ENCODE data around the gene DLG2. TPM values are rescaled to one million over a fixed set of nuclear protein-coding genes. Genes with fewer than 3 reads are reported as not detected.
"Not testable (repeated sequence)": the region's sequence is repeated elsewhere in the genome, so short reads cannot be mapped to it uniquely, and the experiment has no call there.

Gene DLG2
- total RNA-seq, 1 experiment from 2014 or later, result not detected

DNA sequence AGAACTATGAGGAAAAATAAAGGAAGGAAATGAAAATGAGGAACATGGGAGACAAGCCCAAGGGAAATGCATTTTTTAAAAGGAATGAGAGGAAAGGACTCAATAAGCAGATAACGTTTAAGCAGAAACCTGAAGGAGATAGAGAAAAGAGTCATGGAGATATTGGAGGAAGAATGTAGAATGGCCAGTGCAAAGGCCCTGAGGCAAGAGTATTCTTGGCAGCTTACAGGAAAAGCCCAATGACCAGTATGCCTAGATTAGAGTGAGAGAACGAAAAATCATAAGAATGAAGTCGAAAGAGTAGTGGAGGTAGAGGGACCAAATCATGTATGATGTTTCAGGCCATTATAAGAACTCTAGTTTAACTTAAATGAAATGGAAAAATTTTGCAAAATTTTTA, 220.3 kb downstream of the DLG2 start:
- DNase-seq (ENCODE audit: low read depth, low spot score), result no peak
- in situ Hi-C loops (cut with HindIII; ENCODE audit: low pct_unique_long_range_greater_than_20kb, low sequenced_read_pairs), result no loop called here

DNA sequence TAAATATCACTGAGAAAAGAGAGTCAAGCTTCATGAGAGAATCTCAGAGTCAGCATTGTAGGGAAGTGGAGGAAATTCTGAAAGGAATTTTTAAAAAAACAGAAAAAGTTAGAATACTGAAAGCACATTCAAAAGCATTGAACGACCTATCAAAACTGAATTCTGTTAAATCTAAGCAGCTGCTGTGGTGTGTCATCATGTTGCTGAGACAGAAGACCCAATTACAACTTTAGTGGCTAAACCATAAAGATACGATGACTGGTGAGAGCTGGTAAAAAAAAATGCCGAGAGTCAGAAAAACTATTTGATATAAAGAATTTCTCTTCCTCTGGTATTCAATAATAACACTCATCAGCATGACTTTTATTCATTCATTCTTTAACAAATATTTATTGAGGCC, 220.8 kb downstream of the DLG2 start:
- no peak for DNase-seq (ENCODE audit: low read depth, low spot score)
- in situ Hi-C loops (cut with HindIII; ENCODE audit: low pct_unique_long_range_greater_than_20kb, low sequenced_read_pairs), result no loop called here

DNA sequence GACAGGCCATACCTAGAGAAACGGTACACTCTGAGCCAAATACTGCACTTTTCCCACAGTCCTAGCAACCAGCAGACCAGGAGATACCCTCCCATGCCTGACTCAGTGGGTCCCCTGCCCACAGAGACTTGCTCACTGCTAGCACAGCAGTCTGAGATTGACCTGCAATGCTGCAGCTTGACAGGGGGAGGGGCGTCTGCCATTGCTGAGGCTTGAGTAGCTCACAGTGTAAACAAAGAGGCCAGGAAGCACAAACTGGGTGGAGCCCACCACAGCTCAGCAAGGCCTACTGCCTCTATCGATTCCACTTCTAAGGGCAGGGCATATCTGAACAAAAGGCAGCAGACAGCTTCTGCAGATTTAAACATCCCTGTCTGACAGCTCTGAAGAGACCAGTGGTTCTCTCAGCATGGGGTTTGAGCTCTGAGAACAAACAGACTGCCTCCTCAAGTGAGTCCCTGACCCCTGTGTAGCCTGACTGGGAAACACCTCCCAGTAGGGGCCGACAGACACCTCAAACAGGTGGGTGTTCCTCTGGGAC, 231.6 kb downstream of the DLG2 start:
- in situ Hi-C loops (cut with HindIII; ENCODE audit: low pct_unique_long_range_greater_than_20kb, low sequenced_read_pairs); DNase-seq (ENCODE audit: low read depth, low spot score): not testable (repeated sequence)

DNA sequence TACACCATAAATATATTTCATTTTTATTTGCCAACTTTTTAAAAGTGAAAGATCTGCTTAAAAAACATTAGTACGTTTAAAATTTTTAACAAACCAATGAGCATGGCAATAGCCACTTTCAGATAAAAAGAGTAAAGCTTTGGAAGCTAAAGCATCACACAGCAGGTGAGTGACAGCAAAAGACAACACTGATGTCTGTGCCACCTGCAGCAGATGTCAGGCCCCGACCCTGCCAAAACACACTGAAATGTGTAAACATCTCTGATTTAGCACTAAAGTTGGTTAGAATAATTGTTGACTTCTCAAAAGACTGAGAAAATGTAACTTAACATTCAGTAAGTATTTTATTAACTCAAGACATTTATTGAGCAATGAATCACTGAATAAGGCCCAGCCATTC, 232.9 kb downstream of the DLG2 start:
- in situ Hi-C loops (cut with HindIII; ENCODE audit: low pct_unique_long_range_greater_than_20kb, low sequenced_read_pairs), result no loop called here

DNA sequence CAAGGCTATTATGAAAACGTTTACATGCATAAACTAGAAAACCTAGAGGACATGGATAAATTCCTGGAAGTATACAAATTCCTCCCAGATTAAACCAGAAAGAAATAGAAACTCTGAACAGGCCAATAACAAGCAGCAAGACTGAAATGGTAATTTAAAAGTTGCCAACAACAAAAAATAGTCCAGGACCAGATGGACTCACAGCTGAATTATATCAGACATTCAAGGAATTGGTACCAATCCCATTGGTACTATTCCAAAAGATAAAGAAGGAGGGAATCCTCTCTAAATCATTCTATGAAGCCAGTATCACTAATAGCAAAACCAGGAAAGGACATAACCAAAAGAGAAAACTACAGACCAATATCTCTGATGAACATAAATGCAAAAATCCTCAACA, 236.0 kb downstream of the DLG2 start:
- in situ Hi-C loops (cut with HindIII; ENCODE audit: low pct_unique_long_range_greater_than_20kb, low sequenced_read_pairs), result no loop called here
- no peak for DNase-seq (ENCODE audit: low read depth, low spot score)

More for the DNA sequence above, 232.9 kb downstream of the DLG2 start:
- no peak for DNase-seq (ENCODE audit: low read depth, low spot score)

DNA sequence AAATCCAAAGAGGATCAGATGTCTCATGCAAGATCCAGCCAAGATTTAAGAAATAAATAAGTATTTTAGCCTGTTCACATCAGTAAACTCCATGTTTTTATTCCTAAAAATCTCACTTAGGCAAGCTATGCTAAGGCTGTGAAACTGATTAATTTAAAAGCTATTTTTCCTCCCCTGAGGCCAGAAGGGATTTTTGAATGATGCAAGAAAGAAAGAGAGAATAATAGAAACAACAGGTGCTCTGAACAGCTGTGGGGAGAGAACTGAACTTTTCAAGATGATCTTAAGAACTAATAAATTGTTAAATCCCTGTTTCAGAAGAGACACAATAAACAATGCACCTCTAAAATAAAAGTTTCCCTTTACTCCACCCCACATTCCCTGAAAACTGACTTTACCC, 241.6 kb downstream of the DLG2 start:
- no peak for DNase-seq (ENCODE audit: low read depth, low spot score)
- in situ Hi-C loops (cut with HindIII; ENCODE audit: low pct_unique_long_range_greater_than_20kb, low sequenced_read_pairs), result no loop called here

DNA sequence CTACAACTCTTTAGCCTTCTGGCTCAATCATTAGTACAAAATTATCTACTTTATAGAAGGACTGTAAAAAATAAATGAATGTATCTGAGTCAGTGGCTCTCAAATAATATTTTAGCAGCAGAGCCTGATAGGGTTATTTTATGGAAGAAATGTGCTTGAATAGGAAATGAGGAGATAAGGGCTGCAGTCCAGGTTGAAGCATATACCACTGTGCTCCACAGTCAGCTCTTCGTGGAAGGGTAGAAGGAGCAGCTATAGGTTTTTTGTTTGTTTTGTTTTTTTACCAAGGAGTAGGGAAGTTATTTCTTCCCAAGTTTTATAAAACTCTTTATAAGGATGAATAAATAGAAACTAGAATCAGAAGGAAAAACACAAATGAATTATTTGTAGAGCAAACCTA, 242.0 kb downstream of the DLG2 start:
- DNase-seq (ENCODE audit: low read depth, low spot score), result no peak
- in situ Hi-C loops (cut with HindIII; ENCODE audit: low pct_unique_long_range_greater_than_20kb, low sequenced_read_pairs), result no loop called here

DNA sequence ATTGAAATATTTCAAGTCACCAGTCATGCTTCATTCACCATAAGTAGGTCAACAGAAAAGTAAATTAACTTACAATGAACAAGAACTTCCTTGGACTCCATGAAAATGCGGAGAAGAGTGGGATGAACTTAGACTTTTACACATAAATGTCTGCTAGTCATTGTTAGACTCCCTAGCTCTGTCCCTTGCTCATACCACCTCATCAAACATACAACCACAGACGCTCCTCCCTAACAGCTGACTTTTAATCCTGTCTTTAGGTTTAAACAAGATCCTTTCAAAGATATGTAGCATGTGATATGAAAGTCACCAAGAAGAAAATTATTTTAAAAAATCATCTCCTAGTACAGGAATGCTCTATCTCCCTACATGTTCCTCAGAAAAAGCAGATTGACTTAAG, 248.1 kb downstream of the DLG2 start:
- in situ Hi-C loops (cut with HindIII; ENCODE audit: low pct_unique_long_range_greater_than_20kb, low sequenced_read_pairs), result no loop called here
- no peak for DNase-seq (ENCODE audit: low read depth, low spot score)

DNA sequence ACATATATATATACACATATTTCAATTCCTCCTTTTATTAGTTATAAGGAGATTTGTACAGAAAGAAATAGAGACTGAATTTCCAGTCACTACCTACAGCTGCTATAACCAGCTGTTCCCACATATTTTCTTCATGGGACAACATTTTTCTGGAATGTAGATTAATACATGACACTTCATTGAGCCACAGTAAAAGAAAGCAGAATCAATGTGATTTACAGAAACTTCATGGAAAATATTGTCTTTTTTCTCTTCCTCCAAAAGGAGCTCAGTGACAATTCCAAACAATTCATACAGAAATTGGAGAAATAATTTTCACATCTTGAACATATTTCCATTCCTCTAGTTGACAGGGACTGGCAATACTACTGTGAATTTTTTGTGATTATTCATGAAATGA, 249.2 kb downstream of the DLG2 start:
- DNase-seq (ENCODE audit: low read depth, low spot score), result no peak
- in situ Hi-C loops (cut with HindIII; ENCODE audit: low pct_unique_long_range_greater_than_20kb, low sequenced_read_pairs), result no loop called here

DNA sequence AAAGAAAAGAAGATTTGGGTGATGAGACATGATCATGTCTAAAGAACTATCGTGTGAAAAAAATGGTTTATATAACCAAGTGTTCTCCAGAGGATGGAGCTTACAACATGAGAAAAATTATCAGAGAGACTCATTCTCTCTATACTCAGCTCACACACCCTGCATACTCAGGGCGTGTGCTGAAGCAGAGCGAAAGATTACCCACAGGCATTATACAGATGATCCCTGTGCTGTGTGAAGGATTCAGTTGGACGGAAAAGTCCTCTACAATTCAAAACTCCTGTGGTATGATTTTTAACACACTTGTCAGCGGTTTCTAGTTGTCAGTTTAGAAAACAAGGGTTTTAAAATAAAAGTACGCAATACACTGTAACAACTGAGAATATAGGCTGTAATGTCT, 267.3 kb downstream of the DLG2 start:
- in situ Hi-C loops (cut with HindIII; ENCODE audit: low pct_unique_long_range_greater_than_20kb, low sequenced_read_pairs), result no loop called here
- DNase-seq (ENCODE audit: low read depth, low spot score), result no peak

DNA sequence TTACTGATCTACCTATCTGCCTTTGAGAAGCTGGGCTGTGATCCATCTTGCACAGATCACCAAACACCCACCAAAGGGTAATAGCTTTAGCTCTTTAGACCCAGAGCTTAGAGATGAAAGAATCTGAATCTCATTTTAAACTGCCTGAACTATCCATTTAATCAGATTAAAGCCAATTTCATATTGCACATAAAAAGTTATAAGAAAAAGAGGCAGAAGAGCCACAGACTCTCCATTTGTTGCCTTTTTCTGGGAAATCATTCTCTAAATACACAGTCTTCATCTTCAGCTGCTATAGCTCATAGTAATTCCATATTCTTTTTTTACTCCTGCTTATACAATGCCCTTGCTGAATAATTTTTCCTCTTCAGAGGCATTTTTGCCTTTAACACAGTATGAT, 271.2 kb downstream of the DLG2 start:
- in situ Hi-C loops (cut with HindIII; ENCODE audit: low pct_unique_long_range_greater_than_20kb, low sequenced_read_pairs), result no loop called here
- no peak for DNase-seq (ENCODE audit: low read depth, low spot score)

DNA sequence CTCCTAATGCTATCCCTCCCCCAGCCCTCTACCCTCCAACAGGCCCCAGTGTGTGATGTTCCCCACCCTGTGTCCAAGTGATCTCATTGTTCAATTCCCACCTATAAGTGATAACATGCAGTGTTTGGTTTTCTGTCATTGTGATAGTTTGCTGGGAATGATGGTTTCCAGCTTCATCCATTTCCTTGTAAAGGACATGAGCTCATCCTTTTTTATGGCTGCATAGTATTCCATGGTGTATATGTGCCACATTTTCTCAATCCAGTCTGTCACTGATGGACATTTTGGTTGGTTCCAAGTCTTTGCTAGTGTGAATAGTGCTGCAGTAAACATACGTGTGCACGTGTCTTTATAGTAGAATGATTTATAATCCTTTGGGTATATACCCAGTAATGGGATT, 277.6 kb downstream of the DLG2 start:
- DNase-seq (ENCODE audit: low read depth, low spot score); in situ Hi-C loops (cut with HindIII; ENCODE audit: low pct_unique_long_range_greater_than_20kb, low sequenced_read_pairs): not testable (repeated sequence)

DNA sequence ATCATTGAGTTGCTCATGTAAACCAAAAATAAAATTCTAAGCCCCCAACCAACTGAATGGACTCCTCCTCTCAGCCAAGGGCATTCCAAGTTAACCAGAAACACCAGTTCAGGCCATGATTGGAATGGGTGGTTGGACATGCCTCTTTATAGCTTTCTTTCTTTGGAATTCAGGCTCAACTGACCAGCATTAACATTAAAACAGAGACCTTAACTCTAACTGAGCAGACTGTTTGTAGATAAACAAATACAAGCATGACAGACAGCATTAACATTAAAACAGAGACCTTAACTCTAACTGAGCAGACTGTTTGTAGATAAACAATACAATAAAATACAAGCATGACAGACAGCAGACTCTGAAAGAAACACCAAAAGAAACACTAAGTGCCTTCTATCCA, 278.2 kb downstream of the DLG2 start:
- in situ Hi-C loops (cut with HindIII; ENCODE audit: low pct_unique_long_range_greater_than_20kb, low sequenced_read_pairs), result no loop called here
- no peak for DNase-seq (ENCODE audit: low read depth, low spot score)

DNA sequence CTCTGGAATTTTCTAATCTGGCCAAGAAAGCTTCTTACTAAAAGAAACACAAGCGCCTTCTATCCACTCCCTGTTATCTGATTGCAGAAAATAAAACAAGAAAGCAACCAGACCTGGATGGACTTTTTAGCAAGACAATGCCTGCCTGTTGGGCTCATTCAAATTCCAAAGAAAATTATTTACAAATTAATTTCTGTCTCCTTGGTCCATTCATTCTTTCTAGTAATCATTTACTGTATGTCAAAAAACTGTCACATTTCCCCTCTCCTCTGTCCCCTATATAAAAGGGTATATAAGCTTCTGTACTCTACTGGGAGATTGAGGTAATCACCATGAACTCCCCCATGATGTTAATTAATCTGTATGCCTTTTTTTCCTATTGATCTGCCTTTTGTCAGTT, 279.9 kb downstream of the DLG2 start:
- no peak for DNase-seq (ENCODE audit: low read depth, low spot score)
- in situ Hi-C loops (cut with HindIII; ENCODE audit: low pct_unique_long_range_greater_than_20kb, low sequenced_read_pairs), result no loop called here

DNA sequence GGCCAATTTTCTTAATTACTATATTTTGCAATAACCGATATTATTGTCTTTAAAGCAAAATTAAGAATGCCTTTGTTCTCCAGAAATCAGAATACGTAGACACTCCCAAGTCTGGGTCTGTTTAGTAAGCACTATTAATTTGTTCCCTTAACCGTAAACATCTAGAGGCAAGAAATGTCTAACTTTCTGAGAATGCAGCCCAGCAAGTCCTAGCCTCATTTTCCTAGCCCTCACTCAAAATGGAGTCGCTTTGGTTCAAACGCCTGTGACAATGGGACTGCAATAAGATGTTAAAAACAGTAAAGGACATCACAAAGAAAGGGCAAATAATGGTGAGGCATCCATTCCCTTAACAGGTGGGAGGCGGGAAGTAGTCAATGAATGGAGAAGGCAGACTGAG, 280.7 kb downstream of the DLG2 start:
- in situ Hi-C loops (cut with HindIII; ENCODE audit: low pct_unique_long_range_greater_than_20kb, low sequenced_read_pairs), result no loop called here
- no peak for DNase-seq (ENCODE audit: low read depth, low spot score)

DNA sequence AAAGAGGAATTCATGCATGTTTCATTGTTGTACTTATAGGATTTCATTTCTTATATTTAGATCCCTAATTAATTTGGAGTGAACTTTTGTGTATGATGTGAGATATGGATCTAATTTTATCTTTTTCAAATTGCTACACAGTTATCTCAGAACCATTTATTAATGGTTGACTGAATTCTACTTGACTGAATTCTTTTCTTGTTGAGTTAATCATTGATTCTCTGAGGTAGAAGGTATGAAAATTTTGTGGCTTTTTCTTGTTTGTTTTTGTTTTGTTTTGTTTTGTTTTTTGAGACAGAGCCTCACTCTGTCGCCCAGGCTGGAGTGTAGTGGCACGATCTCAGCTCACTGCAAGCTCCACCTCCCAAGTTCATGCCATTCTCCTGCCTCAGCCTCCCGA, 286.3 kb downstream of the DLG2 start:
- in situ Hi-C loops (cut with HindIII; ENCODE audit: low pct_unique_long_range_greater_than_20kb, low sequenced_read_pairs), result not testable (repeated sequence)

DNA sequence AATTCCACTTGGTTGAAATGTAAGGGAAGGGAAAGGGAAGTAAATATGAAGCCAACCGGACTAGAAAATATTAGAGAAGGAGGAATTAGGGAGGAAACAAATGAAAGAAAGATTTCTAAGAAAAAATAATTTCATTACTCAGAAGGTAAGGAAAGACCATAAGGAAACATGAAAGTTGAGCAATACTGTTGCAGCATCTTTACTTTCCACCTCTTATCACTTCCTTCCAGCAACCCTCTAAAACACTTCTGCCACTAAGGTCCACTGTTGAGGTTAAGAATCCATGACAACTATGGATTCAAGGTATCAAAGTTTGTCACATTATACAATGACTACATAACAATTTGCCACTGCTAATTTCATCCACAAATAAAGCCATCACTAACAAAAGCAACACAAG, 308.6 kb downstream of the DLG2 start:
- in situ Hi-C loops (cut with HindIII; ENCODE audit: low pct_unique_long_range_greater_than_20kb, low sequenced_read_pairs), result no loop called here
- no peak for DNase-seq (ENCODE audit: low read depth, low spot score)

More for the DNA sequence above, 286.3 kb downstream of the DLG2 start:
- DNase-seq (ENCODE audit: low read depth, low spot score), result not testable (repeated sequence)

DNA sequence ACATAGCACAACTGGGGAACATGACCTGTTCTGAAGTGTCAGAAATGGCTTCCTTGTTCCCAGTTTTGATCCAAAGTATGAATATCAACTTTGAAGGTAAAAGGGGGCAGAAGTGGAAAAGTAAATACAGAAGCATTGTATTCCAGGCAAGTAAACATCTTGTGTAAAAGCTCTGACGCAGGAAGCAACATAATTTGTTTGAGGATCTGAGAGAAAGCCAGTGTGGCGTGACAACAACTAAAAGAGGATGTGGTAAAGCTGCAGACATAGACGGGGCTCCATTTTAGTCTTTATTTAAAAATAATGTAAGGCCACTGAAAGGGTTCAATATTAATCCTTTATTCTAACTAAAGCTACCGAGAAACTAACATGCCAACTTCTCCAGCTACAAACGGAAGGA, 310.2 kb downstream of the DLG2 start:
- peak; percentile 4 for DNase-seq (ENCODE audit: low read depth, low spot score)
- in situ Hi-C loops (cut with HindIII; ENCODE audit: low pct_unique_long_range_greater_than_20kb, low sequenced_read_pairs), result no loop called here

DNA sequence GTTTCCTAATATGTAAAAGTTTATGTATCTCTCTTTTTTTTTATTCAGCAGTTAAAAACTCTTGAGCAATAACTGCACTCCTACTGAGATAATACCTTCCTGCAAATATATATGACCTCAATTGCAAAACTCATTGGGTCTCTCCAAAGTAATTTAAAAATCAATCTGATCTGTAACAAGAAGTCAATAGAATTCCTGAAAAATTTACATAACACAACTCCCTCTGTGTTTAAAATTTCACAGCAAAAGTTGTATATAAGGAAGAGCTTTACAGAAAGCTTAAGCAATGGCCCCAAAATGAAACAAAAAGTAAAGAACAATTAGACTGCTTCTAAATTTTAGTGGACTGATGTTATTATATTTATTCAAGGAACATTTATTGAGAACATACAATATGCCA, 313.4 kb downstream of the DLG2 start:
- in situ Hi-C loops (cut with HindIII; ENCODE audit: low pct_unique_long_range_greater_than_20kb, low sequenced_read_pairs), result no loop called here
- no peak for DNase-seq (ENCODE audit: low read depth, low spot score)

DNA sequence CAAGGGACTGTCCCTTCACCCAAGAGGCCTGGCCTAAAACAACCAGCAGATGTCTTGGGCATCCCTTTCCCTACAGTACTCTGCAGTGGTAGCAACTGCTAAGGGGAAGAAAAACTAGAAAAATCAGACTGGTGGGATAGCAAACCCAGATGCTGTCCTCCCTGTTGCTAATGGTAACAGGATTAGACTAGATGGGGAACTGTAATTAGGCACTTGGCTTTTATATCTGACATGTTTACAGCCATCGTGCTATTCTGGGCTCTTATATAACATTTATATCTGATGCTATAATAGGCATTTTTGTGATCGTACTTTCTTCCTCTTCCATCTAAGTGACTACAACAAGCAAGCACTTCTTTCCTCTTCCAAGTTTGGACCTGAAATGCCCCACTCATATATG, 316.7 kb downstream of the DLG2 start:
- in situ Hi-C loops (cut with HindIII; ENCODE audit: low pct_unique_long_range_greater_than_20kb, low sequenced_read_pairs), result no loop called here
- no peak for DNase-seq (ENCODE audit: low read depth, low spot score)
